ENCODE data around the gene RASEF.

Gene RASEF

GRCh38 chr9:82998409-82998808 lies 64.5 kb downstream of the RASEF start:
- in situ Hi-C loops (cut with HindIII; ENCODE audit: low pct_ligation_motif_present, low pct_unique_long_range_greater_than_20kb, low sequenced_read_pairs), result no loop called here

GRCh38 chr9:82997476-82998140 lies 65.3 kb downstream of the RASEF start:
- in situ Hi-C loops (cut with HindIII; ENCODE audit: low pct_ligation_motif_present, low pct_unique_long_range_greater_than_20kb, low sequenced_read_pairs), result no loop called here
- DNase-seq, result no peak

More at GRCh38 chr9:82998409-82998808, 64.5 kb downstream of the RASEF start:
- DNase-seq, result no peak

GRCh38 chr9:82996941-82997340 lies 66.0 kb downstream of the RASEF start:
- DNase-seq, result no peak
- in situ Hi-C loops (cut with HindIII; ENCODE audit: low pct_ligation_motif_present, low pct_unique_long_range_greater_than_20kb, low sequenced_read_pairs), result no loop called here

GRCh38 chr9:82993856-82994605 lies 68.9 kb downstream of the RASEF start:
- in situ Hi-C loops (cut with HindIII; ENCODE audit: low pct_ligation_motif_present, low pct_unique_long_range_greater_than_20kb, low sequenced_read_pairs), result no loop called here
- no peak for DNase-seq

- in situ Hi-C loops (cut with HindIII; ENCODE audit: low pct_ligation_motif_present, low pct_unique_long_range_greater_than_20kb, low sequenced_read_pairs), result no loop called here
- DNase-seq, result no peak
Observed at GRCh38 chr9:82991671-82992070, 71.3 kb downstream of the RASEF start.

GRCh38 chr9:82989929-82990328 lies 73.0 kb downstream of the RASEF start:
- in situ Hi-C loops (cut with HindIII; ENCODE audit: low pct_ligation_motif_present, low pct_unique_long_range_greater_than_20kb, low sequenced_read_pairs), result no loop called here
- DNase-seq, result no peak

- no peak for DNase-seq
- in situ Hi-C loops (cut with HindIII; ENCODE audit: low pct_ligation_motif_present, low pct_unique_long_range_greater_than_20kb, low sequenced_read_pairs), result no loop called here
Observed at GRCh38 chr9:82988488-82988887, 74.5 kb downstream of the RASEF start.

- in situ Hi-C loops (cut with HindIII; ENCODE audit: low pct_ligation_motif_present, low pct_unique_long_range_greater_than_20kb, low sequenced_read_pairs), result no loop called here
- no peak for DNase-seq
Observed at GRCh38 chr9:82987370-82988189, 75.4 kb downstream of the RASEF start.

- in situ Hi-C loops (cut with HindIII; ENCODE audit: low pct_ligation_motif_present, low pct_unique_long_range_greater_than_20kb, low sequenced_read_pairs), result no loop called here
- DNase-seq, result no peak
Observed at GRCh38 chr9:82981552-82981951, 81.4 kb downstream of the RASEF start.

GRCh38 chr9:82975176-82975575 lies 87.8 kb downstream of the RASEF start:
- in situ Hi-C loops (cut with HindIII; ENCODE audit: low pct_ligation_motif_present, low pct_unique_long_range_greater_than_20kb, low sequenced_read_pairs), result no loop called here

GRCh38 chr9:82972446-82972845 lies 90.5 kb downstream of the RASEF start:
- in situ Hi-C loops (cut with HindIII; ENCODE audit: low pct_ligation_motif_present, low pct_unique_long_range_greater_than_20kb, low sequenced_read_pairs), result no loop called here
- no peak for DNase-seq

More at GRCh38 chr9:82975176-82975575, 87.8 kb downstream of the RASEF start:
- no peak for DNase-seq

GRCh38 chr9:82970359-82970758 lies 92.6 kb downstream of the RASEF start:
- no peak for DNase-seq
- in situ Hi-C loops (cut with HindIII; ENCODE audit: low pct_ligation_motif_present, low pct_unique_long_range_greater_than_20kb, low sequenced_read_pairs), result no loop called here

GRCh38 chr9:82969291-82969690 lies 93.7 kb downstream of the RASEF start:
- in situ Hi-C loops (cut with HindIII; ENCODE audit: low pct_ligation_motif_present, low pct_unique_long_range_greater_than_20kb, low sequenced_read_pairs), result no loop called here
- no peak for DNase-seq

GRCh38 chr9:82968816-82969215 lies 94.1 kb downstream of the RASEF start:
- in situ Hi-C loops (cut with HindIII; ENCODE audit: low pct_ligation_motif_present, low pct_unique_long_range_greater_than_20kb, low sequenced_read_pairs), result no loop called here
- no peak for DNase-seq

- in situ Hi-C loops (cut with HindIII; ENCODE audit: low pct_ligation_motif_present, low pct_unique_long_range_greater_than_20kb, low sequenced_read_pairs), result no loop called here
- no peak for DNase-seq
Observed at GRCh38 chr9:82968388-82968787, 94.6 kb downstream of the RASEF start.

- peak; percentile 76 for DNase-seq
- in situ Hi-C loops (cut with HindIII; ENCODE audit: low pct_ligation_motif_present, low pct_unique_long_range_greater_than_20kb, low sequenced_read_pairs), result no loop called here
Observed at GRCh38 chr9:82961504-82962125, 101.3 kb downstream of the RASEF start.

- in situ Hi-C loops (cut with HindIII; ENCODE audit: low pct_ligation_motif_present, low pct_unique_long_range_greater_than_20kb, low sequenced_read_pairs), result no loop called here
Observed at GRCh38 chr9:82957529-82958379, 105.2 kb downstream of the RASEF start.

GRCh38 chr9:82949203-82949602 lies 113.7 kb downstream of the RASEF start:
- in situ Hi-C loops (cut with HindIII; ENCODE audit: low pct_ligation_motif_present, low pct_unique_long_range_greater_than_20kb, low sequenced_read_pairs), result no loop called here
- no peak for DNase-seq

More at GRCh38 chr9:82957529-82958379, 105.2 kb downstream of the RASEF start:
- DNase-seq, result no peak
